ENCODE data around the gene SLC16A8.
A peak's percentile ranks its signal among the peaks of the same experiment; 100 is the strongest.

The SLC16A8 gene

GRCh38 chr22:38071421-38072321 lies 12.3 kb downstream of the SLC16A8 start:
- no peak for DNase-seq

GRCh38 chr22:38070250-38070921 lies 13.6 kb downstream of the SLC16A8 start:
- no peak for DNase-seq

GRCh38 chr22:38069372-38070249 lies 14.4 kb downstream of the SLC16A8 start:
- no peak for DNase-seq

DNA sequence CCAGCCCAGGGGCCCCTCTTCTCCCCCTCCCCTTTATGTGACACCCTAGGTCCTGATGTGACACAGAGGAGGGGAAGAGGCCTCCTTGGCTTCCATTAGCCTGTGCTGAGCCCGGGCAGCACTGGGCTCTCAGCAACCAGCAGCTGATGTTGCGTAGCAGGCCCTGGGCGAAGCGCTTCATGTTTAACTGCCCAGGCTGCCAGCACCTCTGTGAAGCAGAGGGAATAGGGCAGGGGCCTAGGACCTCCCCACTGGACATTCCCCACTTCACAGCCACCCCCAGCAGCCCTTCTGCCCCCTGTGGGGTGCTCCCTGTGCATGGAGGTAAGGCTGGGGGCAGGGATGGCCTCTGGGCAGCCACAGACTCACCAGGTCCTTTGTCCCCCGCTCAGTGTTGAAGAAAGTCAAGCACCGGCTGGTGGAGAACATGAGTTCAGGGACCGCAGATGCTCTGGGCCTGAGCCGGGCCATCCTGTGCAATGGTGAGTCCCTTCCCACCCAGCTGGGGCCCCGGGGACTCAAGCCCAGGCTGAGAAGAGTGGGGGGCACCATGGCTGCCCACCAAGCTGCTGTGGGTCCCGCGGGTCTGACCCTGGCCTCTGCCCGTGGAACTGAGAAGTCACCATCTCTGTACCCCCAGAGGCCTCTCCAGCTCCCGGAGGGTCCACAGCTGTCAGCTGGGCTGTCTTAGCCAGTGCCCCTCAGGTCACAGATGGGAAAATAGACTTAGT lies 15.2 kb downstream of the SLC16A8 start:
- DNase-seq = no peak

- no peak for DNase-seq
These were observed 16.1 kb downstream of the SLC16A8 start for GRCh38 chr22:38067761-38068360.

DNA sequence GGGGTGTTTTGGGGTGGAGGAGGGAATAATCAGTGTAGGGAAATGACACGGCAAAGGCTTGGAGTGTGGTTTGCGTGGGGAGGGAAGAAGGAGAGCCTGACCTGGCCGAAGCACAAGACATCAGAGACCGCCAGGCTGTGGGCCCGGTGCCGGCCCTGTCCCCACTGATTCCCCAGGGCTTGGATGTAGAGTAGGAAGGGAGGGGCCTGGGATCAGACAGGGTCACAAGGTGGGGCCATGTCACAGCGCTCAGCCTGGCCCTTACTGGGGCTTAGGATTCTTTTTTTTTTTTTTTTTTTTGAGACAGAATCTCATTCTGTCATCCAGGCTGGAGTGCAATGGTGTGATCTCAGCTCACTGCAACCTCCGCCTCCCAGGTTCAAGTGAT lies 17.0 kb downstream of the SLC16A8 start:
- no peak for DNase-seq

GRCh38 chr22:38066381-38067027 lies 17.5 kb downstream of the SLC16A8 start:
- DNase-seq = no peak

GRCh38 chr22:38065539-38065938 lies 18.4 kb downstream of the SLC16A8 start:
- no peak for DNase-seq

GRCh38 chr22:38062791-38063190 lies 21.2 kb downstream of the SLC16A8 start:
- no peak for DNase-seq

DNA sequence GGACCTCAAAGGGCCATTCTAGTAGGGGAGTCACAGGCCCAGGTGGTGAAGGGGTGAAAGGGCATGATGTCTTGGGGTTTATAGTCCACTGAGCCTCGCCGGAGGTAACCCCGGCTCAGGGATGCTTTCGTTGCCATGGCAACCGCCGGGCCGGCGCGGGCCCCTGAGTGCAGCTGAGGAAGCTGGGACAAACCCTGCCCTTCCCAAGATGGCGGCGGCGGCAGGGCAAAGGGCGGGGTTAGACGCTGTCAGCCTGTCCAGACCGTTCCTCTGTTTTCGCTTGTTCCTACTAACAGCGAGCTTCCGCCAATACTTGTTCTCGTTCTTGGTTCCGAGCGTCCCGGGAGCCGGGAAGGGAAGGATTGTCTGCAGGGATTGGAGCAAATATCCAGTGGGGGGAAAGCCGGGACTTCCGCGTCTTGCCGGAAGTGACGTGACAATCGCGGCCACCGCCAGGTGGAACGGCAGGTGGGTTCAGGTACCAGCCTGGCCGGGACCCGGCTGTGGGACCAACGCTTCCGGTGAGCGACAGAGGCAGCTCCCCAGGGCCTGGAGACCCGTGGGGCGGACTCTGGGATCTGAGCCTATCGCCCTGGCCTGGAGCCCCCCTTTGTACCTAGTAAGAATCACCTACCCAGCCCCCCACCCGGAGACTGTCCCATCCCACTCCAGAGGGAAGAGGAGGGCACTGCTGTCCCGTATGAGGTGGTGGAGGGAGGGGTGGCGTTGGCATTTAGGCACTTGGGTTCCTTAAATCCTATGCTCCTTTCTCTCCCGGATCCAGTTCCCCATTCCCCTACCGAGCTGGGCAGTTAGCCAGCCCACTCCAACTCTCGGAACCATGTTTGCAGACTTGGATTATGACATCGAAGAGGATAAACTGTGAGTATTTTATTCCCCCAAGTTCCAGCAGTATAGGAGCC lies 26.8 kb downstream of the SLC16A8 start, which contains the start of gene PICK1:
PICK1 (plus strand) TSS at position 436 of the 923 bp plus-strand sequence; CDS start at position 842, 406 bp downstream.
- peak; percentile 86 to 87 for DNase-seq

- peak; percentile 82 for DNase-seq
These were observed 31.8 kb downstream of the SLC16A8 start for GRCh38 chr22:38051900-38052862.

- DNase-seq = no peak
These were observed 32.7 kb downstream of the SLC16A8 start for GRCh38 chr22:38051261-38051660.

GRCh38 chr22:38050720-38051119 lies 33.3 kb downstream of the SLC16A8 start:
- DNase-seq = no peak

- DNase-seq = no peak
These were observed 34.0 kb downstream of the SLC16A8 start for GRCh38 chr22:38049812-38050619.

DNA sequence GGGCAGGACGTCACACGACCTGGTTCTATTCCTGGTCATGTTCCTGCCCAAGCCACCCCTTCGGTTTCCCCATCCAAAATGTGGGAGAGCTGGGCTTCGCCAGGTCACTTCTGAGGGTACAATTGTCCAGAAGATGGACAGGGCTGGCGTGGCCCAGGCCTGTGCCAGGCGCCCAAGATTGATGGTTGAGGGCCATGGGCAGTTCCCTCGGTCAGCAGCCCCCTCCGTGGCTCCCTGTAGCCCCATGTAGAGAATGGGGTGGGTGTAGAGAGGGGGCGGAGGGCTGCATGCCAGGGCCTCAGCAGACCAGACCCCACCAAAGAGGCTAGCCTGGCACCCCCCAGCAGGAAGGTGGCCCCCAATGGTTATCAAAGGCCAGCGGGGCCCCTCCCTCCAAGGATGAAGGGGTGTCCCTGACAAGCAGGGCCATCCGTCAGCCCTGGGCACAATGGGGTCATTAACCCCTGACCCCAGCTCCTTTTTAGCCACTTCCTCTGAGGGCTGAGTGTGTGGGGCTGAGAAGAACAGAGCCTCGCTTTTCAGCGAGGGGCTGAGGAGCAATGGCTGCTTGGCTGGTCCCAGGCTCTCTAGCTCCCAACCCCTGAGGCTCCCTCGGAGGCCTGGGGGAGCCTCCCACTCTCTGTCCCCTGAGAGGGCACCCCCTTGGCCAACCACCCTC lies 37.8 kb downstream of the SLC16A8 start:
- DNase-seq = no peak

DNA sequence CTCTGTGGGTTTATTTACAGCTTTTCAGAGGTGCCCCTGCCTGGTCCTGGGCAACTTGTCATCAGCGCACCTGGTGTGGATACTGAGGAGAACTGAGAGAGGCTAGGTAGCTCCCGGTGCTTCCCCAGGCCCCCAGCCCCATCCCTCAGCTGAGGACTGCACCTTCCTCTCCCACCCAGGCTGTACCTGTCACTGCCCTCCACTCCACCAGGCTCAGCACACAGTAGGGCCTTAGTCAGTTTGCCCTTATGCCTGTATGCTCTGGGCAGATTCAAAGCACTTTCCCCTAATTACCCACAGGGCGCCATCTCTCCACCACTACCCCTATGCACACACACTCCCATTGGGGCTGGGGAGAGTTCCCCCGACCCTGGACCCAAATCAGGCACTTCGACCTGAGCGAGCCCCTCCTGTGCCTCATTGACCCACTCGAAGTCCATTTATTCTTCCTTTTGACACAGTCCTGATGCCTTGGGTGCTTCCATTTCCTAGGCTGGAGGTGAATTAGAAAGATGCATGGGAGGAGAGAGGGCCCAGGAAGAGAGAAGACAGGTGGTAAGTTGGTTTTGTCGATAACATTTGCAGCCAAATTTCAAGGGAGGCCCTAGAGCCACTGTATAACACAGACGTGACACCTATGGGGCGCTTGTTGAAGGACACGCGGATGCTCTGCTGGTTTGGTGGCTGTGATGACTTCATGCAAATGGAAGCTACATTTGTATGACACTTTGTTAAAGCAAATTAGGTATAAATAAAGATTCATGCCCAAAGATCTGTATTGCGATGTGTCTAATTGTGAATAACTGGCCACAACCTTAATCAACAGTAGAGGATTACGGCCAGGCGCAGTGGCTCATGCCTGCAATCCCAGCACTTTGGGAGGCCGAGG lies 40.6 kb downstream of the SLC16A8 start:
- DNase-seq = no peak

DNA sequence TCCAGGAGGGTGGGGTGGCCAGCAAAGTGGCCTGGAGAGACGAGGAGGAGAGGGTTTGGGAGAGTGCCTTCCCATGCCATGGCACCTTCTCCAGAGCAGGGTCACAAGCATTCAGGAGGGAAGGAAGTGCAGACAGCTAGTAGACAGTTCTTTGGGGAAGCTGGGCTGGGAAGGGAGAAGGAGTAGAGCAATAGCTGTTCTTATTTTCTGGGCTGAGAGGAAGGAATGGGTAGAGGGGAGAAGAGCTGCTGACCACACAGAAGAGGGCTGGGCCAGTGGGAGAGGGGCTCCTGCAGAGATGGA lies 41.5 kb downstream of the SLC16A8 start:
- DNase-seq = no peak

All from CD4-positive, alpha-beta T cell treated with Interferon alpha-2 for 1 hour (primary cell).